Stimulated activated CD4-positive, alpha-beta T cell treated with anti-CD3 and anti-CD28 coated beads, Interleukin-1b, Interleukin-23, amount 100 ng/mL, for 24 hours (primary cell): ENCODE results near the gene PPP1R12B.
A peak's percentile ranks its signal among the peaks of the same experiment; 100 is the strongest.

Source experiments
- DNase-seq, 4 experiments: peaks; one replicate each; pipeline ENCODE4 v3.0.0-alpha.2; 2020; ENCODE audit warnings: low read depth in 4 of 4, low spot score in 1 of 4

PPP1R12B gene, protein sequence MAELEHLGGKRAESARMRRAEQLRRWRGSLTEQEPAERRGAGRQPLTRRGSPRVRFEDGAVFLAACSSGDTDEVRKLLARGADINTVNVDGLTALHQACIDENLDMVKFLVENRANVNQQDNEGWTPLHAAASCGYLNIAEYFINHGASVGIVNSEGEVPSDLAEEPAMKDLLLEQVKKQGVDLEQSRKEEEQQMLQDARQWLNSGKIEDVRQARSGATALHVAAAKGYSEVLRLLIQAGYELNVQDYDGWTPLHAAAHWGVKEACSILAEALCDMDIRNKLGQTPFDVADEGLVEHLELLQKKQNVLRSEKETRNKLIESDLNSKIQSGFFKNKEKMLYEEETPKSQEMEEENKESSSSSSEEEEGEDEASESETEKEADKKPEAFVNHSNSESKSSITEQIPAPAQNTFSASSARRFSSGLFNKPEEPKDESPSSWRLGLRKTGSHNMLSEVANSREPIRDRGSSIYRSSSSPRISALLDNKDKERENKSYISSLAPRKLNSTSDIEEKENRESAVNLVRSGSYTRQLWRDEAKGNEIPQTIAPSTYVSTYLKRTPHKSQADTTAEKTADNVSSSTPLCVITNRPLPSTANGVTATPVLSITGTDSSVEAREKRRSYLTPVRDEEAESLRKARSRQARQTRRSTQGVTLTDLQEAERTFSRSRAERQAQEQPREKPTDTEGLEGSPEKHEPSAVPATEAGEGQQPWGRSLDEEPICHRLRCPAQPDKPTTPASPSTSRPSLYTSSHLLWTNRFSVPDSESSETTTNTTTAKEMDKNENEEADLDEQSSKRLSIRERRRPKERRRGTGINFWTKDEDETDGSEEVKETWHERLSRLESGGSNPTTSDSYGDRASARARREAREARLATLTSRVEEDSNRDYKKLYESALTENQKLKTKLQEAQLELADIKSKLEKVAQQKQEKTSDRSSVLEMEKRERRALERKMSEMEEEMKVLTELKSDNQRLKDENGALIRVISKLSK

DNA sequence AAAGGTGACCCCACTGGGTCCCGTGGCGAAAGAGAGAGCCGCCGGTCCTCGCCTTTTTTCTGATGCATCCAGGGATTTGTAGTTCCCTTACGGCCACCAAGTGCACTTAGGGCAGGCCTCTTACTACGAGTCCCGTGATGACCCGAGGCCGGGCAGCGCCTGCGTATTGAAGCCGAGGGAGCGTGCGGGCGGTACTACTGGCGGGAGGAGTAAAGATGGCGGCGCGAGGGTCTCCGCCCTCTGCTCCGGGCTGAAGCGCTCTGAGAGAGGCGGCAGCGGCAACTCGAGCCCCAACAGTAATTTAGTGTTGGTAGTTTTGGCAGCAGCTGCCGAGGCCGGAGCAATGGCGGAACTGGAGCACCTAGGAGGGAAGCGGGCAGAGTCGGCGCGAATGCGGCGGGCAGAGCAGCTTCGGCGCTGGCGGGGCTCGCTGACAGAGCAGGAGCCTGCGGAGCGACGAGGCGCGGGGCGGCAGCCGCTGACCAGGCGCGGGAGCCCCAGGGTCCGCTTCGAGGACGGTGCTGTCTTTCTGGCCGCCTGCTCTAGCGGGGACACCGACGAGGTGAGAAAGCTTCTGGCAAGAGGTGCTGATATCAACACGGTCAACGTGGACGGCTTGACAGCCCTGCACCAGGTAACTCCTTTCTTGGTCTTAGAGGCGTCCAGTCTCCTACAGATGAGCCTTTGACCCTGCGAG lies at the start of gene PPP1R12B:
PPP1R12B (plus strand) TSS at position 191 of the 697 bp plus-strand sequence; CDS start at position 344, 153 bp downstream.
- DNase-seq: peak; percentile 77 to 95 (median 88)

DNA sequence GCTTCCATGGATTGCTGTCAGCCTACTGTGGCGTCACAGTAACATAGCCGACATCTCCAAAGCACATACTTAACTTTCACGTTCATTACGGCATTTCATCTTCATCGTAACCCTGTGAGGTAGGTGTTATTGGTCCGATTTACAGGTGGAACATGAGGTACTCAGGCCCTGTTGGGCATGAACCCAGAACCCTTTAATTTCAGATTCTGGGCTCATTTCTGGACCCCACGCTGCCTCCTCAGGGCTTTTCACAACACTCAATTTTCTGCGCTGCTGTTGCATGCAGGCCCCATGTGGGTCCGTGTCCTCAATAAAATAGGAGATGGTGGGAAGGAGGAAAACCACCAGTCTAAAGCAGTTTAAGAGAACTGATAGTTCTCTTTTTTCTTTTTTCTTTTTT lies 46.3 kb upstream of the PPP1R12B start:
- DNase-seq: no peak

DNA sequence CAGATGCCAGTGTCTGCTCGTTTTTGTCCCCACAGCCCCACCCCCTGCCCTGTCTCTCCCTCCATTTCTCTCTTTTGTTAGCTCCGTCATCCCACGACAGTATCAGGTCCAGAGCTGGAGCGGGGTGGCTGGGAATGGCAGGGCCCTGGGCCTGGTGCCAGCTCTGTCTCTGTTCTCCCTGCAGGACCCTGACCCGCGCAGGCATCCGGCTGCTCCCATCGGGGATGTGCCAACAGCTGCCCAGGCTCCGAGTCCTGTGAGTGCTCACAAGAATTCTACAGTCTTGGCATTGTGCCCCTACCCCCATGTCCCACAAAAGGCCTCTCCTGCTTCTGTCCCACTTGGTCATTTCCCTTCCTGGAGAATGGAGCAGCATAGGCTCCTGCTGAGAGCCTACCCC lies 44.1 kb upstream of the PPP1R12B start:
- no peak for DNase-seq

DNA sequence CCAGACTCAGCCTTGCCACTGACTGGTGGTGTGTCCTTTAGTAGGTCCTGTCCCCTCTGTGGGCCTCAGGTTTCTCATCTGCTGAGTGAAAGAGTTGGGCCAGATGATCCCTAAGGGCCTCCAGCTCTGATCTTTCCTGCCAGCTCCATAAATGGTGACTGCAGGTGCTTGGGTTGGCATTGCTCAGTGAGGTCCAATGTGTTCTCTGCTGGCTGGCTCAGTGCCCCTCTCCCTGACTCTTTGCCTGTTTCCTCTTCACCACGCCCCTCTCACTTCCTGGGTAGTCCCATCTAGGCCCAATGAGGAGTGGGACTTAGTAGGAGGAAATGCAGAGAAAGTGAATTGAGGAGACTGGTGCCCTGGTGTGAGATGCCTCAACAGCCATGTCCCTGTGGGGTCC lies 43.3 kb upstream of the PPP1R12B start:
- no peak for DNase-seq

DNA sequence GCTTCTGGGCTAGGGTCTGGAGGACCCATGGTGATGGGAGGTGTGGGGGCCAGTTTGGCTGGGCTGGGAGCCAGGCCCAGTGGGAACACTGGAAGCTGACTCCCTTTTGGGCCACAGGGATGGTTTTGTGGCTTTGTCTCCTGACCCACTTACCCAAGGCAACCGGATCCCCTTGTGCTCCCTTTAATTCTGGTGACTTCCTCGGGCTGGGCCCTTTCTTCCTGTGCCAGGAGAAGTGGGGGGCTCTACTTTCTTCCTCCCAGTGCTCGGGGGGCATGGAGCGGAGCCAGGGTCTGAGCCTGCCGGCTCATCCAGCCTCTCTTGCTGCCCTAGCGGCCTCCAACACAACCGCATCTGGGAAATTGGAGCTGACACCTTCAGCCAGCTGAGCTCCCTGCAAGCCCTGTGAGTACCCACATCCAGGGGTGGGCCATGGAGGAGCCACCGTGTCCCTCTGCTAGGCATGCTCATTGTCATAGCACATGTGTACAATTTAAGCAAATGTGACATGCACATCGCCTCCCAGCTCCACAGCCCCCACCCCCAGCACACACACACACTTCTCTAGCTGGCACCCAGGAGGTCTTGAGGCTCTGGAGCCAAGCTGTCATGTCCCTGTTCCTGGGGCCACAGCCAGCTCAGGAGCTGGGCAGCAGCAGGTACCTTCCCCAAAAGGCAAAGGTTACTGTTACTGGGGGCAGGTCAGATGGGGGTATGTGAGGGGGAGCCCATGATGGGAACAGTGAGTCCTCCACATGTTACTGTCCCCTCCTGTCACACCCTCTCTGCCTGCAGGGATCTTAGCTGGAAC lies 41.8 kb upstream of the PPP1R12B start:
- DNase-seq: no peak

DNA sequence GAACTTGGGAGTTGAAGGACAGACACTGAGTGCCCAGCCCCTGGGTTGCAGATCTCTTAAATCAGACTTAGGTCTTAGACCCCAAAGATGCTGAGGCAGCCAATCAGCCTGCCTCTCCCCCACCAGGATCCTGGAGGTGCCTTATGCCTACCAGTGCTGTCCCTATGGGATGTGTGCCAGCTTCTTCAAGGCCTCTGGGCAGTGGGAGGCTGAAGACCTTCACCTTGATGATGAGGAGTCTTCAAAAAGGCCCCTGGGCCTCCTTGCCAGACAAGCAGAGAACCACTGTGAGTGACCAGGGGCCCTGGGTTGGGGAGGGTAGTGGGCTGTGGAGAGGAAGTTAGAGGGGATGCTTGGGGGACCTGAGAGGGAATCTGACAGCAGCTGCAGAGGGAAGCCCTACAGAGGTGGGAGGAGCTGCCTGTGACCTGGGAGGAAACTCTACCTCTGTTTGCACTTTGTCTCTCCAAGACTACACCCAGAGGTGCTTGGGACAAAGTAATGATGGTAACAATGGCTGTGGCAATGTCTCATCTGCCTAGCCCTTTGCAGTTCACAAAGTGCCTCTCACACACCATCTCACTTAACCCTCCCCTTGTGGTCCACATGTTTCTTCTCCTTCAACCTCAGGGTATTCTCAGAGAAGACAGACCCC lies 38.3 kb upstream of the PPP1R12B start:
- no peak for DNase-seq

DNA sequence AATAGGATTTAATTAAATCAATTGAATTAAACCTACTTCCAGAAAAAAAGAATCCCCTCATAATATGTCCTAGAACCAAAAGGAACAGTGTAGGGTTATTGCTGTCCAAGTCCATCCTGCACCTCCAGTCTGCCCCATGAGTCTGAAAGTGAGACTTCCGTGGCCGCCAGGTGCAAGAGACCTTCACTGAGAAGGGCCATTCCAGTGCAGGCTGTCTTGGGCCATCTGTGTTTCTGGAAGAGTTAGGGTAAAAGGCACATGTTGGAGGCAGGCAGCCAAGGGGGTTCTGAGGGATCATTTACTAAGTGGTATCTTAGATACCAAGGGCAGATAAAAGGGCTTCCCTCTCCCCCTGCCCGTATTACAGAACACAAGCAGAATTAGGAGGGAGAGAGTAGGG lies 37.8 kb upstream of the PPP1R12B start:
- no peak for DNase-seq

DNA sequence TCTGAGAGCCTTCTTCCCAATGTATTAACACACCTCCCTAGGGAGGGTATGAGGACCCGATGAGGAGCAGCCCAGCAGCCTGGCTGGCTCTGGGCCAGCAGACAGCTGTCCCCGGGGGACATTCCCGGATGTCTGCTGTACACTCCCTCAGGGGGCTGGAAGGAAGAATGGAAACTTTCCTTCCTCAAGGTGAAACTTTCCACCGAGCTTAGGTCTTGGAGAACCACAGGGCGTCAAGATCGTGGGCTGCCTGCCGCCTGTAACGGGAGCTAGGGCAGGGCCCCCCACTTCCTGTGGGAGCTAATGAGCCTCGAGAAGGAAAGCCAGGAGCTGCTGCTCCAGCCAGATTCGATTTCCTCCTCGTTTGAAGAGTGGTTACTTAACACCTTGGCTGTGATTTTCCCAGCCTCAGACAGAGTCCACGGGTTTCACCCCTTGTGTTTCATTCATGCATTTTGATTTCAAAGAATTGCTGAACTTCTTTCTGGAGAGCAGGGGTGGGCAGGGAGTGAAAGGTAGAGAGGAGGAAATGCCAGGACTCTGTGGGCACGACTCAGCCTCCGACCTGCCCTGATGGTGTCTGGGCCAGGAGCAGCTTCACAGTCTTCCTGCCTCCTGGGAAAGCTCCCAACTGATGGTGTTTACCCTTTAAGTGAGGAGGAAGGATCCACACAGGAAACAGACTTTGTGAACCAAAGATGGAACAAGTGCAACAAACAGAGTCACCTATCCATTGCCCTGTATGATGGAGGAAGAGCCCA lies 36.4 kb upstream of the PPP1R12B start:
- DNase-seq: no peak

DNA sequence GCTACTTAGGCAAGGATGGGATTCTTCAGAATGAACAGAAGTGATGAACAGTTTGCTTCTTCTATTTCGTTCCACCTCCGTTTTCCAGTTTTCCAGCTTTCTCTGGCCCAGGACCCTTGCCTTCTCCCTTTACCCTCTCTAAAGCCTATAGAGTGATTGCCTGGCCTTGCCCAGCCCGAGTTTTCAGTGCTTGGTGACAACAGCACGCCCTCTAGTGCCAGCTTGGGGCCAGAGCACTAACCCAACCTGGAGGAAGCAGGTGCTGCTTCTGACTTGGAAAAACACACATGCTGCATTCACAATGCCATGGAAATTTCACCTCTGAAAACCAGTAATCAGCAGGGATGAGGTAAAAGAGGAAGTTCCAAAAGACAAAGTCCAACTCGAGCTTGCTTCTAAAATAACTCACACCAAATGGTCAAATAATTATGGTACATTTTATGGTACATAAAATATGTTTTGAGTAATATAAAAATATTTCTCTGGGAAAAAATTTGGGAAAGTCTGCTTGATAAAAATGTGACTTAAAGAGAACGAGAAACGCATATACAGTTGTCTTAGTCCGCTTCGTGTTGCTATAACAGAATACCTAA lies 32.8 kb upstream of the PPP1R12B start:
- DNase-seq: peak; percentile 47 to 63 (median 56)

DNA sequence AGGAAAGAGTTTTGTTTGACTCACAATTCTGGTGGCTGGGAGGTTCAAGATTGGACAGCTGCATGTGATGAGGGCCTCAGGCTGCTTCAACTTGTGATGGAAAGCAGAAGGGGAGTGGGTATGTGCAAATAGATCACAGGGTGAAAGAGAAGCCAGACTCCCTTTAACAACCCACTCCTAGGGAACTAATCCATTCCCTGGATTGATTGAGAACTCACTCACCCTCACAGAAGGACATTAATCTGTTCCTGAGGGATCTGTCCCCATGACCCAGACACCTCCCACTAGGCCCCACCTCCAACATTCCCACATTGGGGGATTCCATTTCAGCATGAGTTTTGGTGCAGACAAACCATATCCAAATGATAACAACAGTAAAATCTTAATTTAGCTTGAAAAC lies 32.3 kb upstream of the PPP1R12B start:
- DNase-seq: no peak

DNA sequence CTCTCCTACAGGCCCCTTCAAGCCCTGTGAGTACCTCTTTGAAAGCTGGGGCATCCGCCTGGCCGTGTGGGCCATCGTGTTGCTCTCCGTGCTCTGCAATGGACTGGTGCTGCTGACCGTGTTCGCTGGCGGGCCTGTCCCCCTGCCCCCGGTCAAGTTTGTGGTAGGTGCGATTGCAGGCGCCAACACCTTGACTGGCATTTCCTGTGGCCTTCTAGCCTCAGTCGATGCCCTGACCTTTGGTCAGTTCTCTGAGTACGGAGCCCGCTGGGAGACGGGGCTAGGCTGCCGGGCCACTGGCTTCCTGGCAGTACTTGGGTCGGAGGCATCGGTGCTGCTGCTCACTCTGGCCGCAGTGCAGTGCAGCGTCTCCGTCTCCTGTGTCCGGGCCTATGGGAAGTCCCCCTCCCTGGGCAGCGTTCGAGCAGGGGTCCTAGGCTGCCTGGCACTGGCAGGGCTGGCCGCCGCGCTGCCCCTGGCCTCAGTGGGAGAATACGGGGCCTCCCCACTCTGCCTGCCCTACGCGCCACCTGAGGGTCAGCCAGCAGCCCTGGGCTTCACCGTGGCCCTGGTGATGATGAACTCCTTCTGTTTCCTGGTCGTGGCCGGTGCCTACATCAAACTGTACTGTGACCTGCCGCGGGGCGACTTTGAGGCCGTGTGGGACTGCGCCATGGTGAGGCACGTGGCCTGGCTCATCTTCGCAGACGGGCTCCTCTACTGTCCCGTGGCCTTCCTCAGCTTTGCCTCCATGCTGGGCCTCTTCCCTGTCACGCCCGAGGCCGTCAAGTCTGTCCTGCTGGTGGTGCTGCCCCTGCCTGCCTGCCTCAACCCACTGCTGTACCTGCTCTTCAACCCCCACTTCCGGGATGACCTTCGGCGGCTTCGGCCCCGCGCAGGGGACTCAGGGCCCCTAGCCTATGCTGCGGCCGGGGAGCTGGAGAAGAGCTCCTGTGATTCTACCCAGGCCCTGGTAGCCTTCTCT lies 30.3 kb upstream of the PPP1R12B start:
- DNase-seq: no peak

DNA sequence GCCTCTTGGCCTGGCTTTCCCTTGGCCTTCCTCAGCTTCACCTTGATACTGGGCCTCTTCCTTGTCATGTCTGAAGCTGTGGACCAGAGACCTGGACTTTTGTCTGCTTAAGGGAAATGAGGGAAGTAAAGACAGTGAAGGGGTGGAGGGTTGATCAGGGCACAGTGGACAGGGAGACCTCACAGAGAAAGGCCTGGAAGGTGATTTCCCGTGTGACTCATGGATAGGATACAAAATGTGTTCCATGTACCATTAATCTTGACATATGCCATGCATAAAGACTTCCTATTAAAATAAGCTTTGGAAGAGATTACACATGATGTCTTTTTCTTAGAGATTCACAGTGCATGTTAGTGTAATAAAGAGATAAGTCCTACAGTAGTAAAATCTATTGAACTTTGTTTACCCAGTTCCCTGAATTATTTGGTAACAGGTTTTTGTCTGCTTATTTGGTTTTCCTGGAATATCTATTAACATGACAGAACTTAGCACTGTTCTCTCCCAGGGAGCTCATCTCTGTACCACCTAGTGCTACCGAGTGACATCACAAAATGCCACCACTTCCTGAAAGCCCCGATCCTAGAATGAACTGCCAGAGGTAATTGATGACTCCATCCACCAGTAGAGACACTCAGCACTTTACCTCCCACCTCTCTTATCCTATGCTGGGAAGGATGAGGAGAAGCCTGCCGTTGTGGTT lies 29.0 kb upstream of the PPP1R12B start:
- DNase-seq: no peak

DNA sequence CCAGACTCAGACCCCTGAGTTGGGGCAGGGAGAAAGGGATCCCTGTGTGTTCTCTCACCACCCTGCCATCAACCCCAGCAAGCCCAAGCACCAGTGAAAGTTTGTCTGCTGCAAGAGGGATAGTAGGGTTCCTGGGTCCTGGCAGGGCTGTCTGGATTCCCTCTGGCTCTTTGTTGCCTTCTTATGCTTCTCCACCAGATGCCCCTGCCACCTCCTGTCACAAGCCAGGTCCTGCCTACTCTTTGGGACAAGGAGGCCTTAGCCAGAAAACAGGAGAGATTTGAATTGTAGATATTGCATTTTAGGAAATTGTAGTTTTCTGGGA lies 28.5 kb upstream of the PPP1R12B start:
- DNase-seq: no peak

DNA sequence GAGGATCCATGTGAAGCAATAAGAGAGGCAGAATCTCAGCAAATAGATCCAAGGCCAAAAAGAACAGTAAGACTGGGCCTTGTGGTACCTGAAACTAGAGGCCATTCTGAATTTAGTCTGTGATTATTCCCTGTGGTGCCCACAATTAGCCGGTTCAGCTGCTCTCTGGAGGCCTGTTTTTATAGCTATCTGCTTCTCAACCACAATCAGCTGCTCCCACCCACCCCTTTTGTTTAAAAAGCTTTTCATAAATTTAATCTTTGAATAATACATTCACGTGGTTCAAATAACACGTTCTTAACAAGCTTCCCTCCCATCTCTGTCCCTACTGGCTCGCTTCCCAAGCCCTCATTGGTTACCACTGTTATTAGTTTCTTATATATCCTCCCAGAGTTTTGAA lies 24.8 kb upstream of the PPP1R12B start:
- DNase-seq: no peak

DNA sequence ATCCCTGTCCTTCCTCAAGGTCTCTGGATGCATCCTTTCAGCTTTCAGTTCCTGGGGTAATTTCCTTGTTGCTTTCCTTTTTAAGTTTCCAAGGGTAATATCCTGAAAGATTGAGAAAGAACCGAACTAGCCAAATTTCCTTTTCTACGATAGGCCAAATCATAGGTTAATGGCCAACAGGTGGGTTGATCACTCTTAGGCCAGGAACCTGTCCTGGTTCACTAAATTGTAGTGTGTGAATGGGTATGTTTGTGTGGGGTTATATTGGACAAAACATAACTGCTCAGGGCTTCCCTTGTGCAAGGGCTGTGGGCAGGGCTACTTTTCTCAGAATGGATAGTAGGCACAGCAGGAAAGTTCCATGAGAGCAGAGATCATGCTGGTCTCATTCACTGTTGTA lies 23.9 kb upstream of the PPP1R12B start:
- no peak for DNase-seq

DNA sequence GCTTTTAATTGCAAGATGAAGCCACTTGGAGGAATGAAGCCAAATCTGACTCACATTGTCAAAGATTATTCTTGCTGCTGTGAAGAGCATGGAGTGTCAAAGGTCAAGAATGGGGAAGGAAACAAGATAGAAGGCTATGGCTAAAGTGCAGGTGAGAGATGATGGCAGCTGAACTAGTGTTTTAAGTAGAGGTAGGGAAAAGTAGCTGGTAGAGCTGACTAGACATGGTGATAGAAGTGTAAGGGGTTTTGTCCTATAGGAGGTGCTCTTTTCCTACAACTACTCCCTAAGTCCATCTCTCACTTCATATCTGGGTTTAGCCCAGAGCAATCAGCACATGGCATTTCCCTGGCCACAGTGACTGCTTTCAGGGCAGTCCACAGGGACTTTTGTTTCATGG lies 18.6 kb upstream of the PPP1R12B start:
- no peak for DNase-seq

DNA sequence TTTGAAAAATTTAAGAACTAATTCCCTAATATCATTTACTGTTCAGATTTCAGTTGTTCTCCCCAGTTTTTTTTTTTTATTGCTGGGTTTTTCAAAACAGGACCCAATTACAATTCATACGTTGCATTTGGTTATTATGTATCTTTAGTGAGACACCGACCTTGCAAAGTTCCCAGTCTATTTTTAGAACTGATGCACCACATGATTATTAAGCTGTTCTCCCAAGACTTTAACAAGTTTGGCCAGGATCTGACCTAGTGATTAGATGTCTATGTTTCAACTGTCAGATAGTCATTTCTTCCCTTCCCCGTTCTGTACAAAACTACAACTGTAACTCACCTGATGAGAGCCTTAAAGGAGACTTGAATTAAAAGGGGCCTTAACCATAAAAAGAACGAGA lies 14.6 kb upstream of the PPP1R12B start:
- DNase-seq: no peak
